SU-DHL-6 (cell line): ENCODE results near the gene CCM2.

ENCODE experiments used
- H2AFZ ChIP-seq: fragments of 200-600 bp; sonication (generic); 2 replicates; pipeline ENCODE4 v1.6.1; 2014; ENCODE audit warnings: low read depth, mild to moderate bottlenecking, moderate library complexity, mixed read lengths, antibody characterized with exemption, low read length; ENCODE audit not compliant: severe bottlenecking
- H3F3A ChIP-seq: fragments of 200-600 bp; shearing (Covaris generic); 2 replicates; pipeline ENCODE4 v1.6.0; 2016; ENCODE audit warnings: antibody characterized with exemption, mild to moderate bottlenecking; ENCODE audit not compliant: insufficient read depth
- H3K27ac ChIP-seq: fragments of 200-600 bp; sonication (generic); 2 replicates; pipeline ENCODE4 v1.5.1; 2016; ENCODE audit warnings: low read depth, mild to moderate bottlenecking, low read length, moderate library complexity, mixed read lengths
- H3K27me3 ChIP-seq: fragments of 200-600 bp; sonication (generic), shearing (Covaris generic); 2 replicates; pipeline ENCODE4 v1.6.0; 2014; ENCODE audit warnings: mild to moderate bottlenecking, low read length
- H3K36me3 ChIP-seq: fragments of 200-600 bp; sonication (generic); 2 replicates; pipeline ENCODE4 v1.6.1; 2014; ENCODE audit warnings: mild to moderate bottlenecking, low read length, mixed read lengths
- H3K4me2 ChIP-seq: fragments of 300-600, 200-600 bp; shearing (Covaris generic), sonication (generic); 2 replicates; pipeline ENCODE4 v1.6.0; 2014; ENCODE audit warnings: low read length, low read depth, mild to moderate bottlenecking; ENCODE audit not compliant: poor library complexity, severe bottlenecking
- H3K4me3 ChIP-seq: fragments of 200-600 bp; sonication (generic); 2 replicates; pipeline ENCODE4 v1.5.1; 2014; ENCODE audit warnings: antibody characterized with exemption, low read length, mild to moderate bottlenecking, mixed read lengths; ENCODE audit not compliant: insufficient read depth, poor library complexity, severe bottlenecking
- H3K79me2 ChIP-seq: fragments of 200-600 bp; sonication (generic); 2 replicates; pipeline ENCODE4 v1.6.1; 2014; ENCODE audit warnings: mild to moderate bottlenecking, low read length, moderate library complexity; ENCODE audit not compliant: insufficient read depth
- H3K9ac ChIP-seq: fragments of 200-600 bp; sonication (generic); 2 replicates; pipeline ENCODE4 v1.7.0; 2014; ENCODE audit warnings: mild to moderate bottlenecking, low read length
- H3K9me2 ChIP-seq: fragments of 200-600 bp; sonication (generic); replicated peaks from 2 replicates; pipeline ENCODE4 v1.6.1; 2014; ENCODE audit warnings: low read length; ENCODE audit not compliant: insufficient read depth
- H3K9me3 ChIP-seq: fragments of 200-600 bp; sonication (generic); 2 replicates; pipeline ENCODE4 v1.6.1; 2014; ENCODE audit warnings: low read length, mixed read lengths; ENCODE audit not compliant: insufficient read depth
- H4K20me1 ChIP-seq: fragments of 200-600 bp; sonication (generic); 2 replicates; pipeline ENCODE4 v1.6.1; 2014; ENCODE audit warnings: low read depth, mild to moderate bottlenecking, antibody characterized with exemption, low read length, moderate library complexity, mixed read lengths
- CTCF ChIP-seq: fragments of 200-600 bp; sonication (generic); IDR thresholded peaks from one replicate; pipeline ENCODE4 v1.5.1; 2017; ENCODE audit warnings: antibody characterized with exemption, mild to moderate bottlenecking, low read length, moderate library complexity; ENCODE audit not compliant: insufficient read depth, poor library complexity, severe bottlenecking
- EZH2phosphoT487 ChIP-seq: fragments of 200-600 bp; sonication (generic), shearing (Covaris generic); conservative IDR thresholded peaks from 2 replicates; pipeline ENCODE4 v1.6.1; 2018; ENCODE audit warnings: mild to moderate bottlenecking, antibody characterized with exemption, low read length, moderate library complexity, mixed read lengths

The CCM2 gene

GRCh38 chr7:45081670-45081974 lies 81.6 kb downstream of the CCM2 start:
- no peak overlapping the region for H2AFZ ChIP-seq
- no peaks in the 10 kb centered on the region for H3K36me3 ChIP-seq
- no peaks in the 10 kb centered on the region for H4K20me1 ChIP-seq
- no peaks in the 10 kb centered on the region for H3K9me2 ChIP-seq
- H3F3A ChIP-seq: no peaks in the 10 kb centered on the region
- no peak overlapping the region for H3K4me3 ChIP-seq
- H3K27ac ChIP-seq: no peak overlapping the region
- H3K27me3 ChIP-seq: no peaks in the 10 kb centered on the region
- no peaks in the 10 kb centered on the region for H3K9me3 ChIP-seq
- no peak for TF ChIP-seq CTCF
- TF ChIP-seq EZH2phosphoT487: no peak
- H3K79me2 ChIP-seq: no peaks in the 10 kb centered on the region
- H3K4me2 ChIP-seq: no peak overlapping the region
- no peak overlapping the region for H3K9ac ChIP-seq

GRCh38 chr7:45082031-45082830 lies 82.2 kb downstream of the CCM2 start:
- H3K36me3 ChIP-seq: no peaks in the 10 kb centered on the region
- no peak overlapping the region for H3K4me2 ChIP-seq
- no peaks in the 10 kb centered on the region for H3K79me2 ChIP-seq
- TF ChIP-seq EZH2phosphoT487: no peak
- no peak for TF ChIP-seq CTCF
- H4K20me1 ChIP-seq: no peaks in the 10 kb centered on the region
- no peak overlapping the region for H3K27ac ChIP-seq
- no peaks in the 10 kb centered on the region for H3K9me3 ChIP-seq
- H2AFZ ChIP-seq: no peak overlapping the region
- H3K9me2 ChIP-seq: no peaks in the 10 kb centered on the region
- no peaks in the 10 kb centered on the region for H3K27me3 ChIP-seq
- no peaks in the 10 kb centered on the region for H3F3A ChIP-seq
- no peak overlapping the region for H3K9ac ChIP-seq
- H3K4me3 ChIP-seq: no peak overlapping the region

GRCh38 chr7:45082831-45083331 lies 82.9 kb downstream of the CCM2 start:
- Histone ChIP-seq H3K79me2 (no peaks in the 10 kb centered on the region), H3K9me3 (no peaks in the 10 kb centered on the region), H3K9me2 (no peaks in the 10 kb centered on the region), H3K27ac (no peak overlapping the region), H3K36me3 (no peaks in the 10 kb centered on the region), H3K4me2 (no peak overlapping the region), H4K20me1 (no peaks in the 10 kb centered on the region), H2AFZ (no peak overlapping the region), H3F3A (no peaks in the 10 kb centered on the region), H3K27me3 (no peaks in the 10 kb centered on the region), H3K4me3 (no peak overlapping the region), H3K9ac (no peak overlapping the region)
- TF ChIP-seq CTCF (no peak), EZH2phosphoT487 (no peak)
